ENCODE measurements around the gene GRK1.

Gene GRK1

DNA sequence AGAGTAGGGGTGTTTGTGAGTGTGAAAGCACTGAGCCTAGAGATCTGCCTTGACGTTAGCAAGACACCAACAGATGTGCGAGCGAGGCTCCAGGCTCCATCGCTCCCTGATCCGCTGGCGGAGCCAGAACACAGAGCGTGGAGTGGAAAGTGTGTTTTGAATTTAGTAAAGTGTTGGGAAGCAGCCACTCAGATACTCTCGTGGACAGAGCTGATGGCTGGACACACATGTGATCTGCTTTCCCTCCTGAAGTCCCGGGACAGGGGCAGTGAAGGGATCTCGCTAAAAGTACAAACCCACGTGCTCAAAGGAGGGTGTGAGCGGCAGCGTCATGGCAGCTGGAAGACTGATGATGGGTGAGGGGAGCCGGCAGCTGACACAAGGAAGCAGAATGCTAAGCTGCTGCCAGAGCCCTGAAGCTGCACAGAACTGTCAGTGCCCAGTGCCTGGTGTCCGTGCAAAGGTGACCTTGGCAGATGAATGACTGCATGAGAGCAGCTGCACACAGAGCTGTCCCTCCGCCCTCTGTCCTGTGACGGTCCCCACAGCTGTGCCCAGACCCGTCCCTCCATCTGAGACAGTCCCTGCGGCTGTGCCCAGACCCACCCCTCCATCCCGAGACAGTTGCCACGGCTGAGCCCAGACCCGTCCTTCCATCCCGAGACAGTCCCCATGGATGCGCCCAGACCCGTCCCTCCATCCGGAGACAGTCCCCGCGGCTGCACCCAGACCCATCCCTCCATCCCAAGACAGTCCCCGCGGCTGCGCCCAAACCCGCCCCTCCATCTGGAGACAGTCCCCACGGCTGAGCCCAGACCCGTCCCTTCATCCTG, 62.4 kb downstream of the GRK1 start:
- Histone ChIP-seq H3K27me3 (ENCODE audit: low read depth) (peaks cover 3% of the 10 kb centered on the region; the same call in 1 of the 2 replicates), H3K9me3 (no peaks in the 10 kb centered on the region; the same call in 1 of the 2 replicates), H3K36me3 (replicated peaks) (no peaks in the 10 kb centered on the region), H3K4me3 (no peak overlapping the region), H3K4me1 (no peaks in the 10 kb centered on the region)
- in situ Hi-C loops (cut with MboI; ENCODE audit: low sequenced_read_pairs) = no loop called here
- DNase-seq (ENCODE audit: low spot score in 2 of 2) = no peak

DNA sequence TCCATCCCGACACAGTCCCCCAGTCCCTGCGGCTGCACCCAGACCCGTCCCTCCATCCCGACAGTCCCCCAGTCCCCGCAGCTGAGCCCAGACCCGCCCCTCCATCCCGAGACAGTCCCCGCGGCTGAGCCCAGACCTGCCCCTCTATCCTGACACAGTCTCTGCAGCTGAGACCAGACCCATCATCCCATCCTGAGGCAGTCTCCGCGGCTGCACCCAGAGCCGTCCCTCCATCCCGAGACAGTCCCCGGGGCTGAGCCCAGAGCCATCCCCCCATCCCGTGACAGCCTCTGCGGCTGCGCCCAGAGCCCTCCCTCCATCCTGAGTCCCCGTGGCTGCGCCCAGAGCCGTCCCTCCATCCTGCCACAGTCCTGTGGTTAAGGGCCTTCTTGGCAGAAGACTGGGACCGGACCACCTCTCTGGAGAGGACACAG, 63.3 kb downstream of the GRK1 start:
- Histone ChIP-seq H3K27me3 (ENCODE audit: low read depth) (peaks cover 3% of the 10 kb centered on the region; the same call in 1 of the 2 replicates), H3K4me3 (no peak overlapping the region)
- in situ Hi-C loops (cut with MboI; ENCODE audit: low sequenced_read_pairs) = no loop called here

DNA sequence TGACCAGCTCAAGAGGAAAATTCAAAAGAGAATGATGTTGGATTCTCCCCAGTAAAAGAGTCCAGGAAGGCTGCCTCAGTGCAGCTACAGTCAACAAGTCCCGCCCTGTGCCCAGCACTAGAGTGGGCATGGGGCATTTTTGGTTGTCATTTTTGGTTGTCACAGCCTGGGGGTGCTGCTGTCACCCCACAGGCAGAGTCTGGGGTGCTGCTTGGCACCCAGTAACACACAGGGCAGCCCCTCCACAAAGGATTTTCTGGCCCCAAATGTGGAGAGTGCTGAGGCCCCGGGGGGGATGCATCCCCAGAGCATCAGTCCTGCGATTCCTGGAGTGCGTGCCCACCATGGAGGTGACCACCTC, 63.8 kb downstream of the GRK1 start:
- Histone ChIP-seq H3K9me3 (no peaks in the 10 kb centered on the region; the same call in 1 of the 2 replicates), H3K4me3 (no peak overlapping the region), H3K36me3 (replicated peaks) (no peaks in the 10 kb centered on the region), H3K4me1 (no peaks in the 10 kb centered on the region), H3K27me3 (ENCODE audit: low read depth) (peaks cover 3% of the 10 kb centered on the region; the same call in 1 of the 2 replicates)
- no peak for DNase-seq (ENCODE audit: low spot score in 2 of 2)
- in situ Hi-C loops (cut with MboI; ENCODE audit: low sequenced_read_pairs) = no loop called here

More for the DNA sequence above, 63.3 kb downstream of the GRK1 start:
- H3K36me3 ChIP-seq (replicated peaks) = no peaks in the 10 kb centered on the region
- no peak for DNase-seq (ENCODE audit: low spot score in 2 of 2)
- no peaks in the 10 kb centered on the region; the same call in 1 of the 2 replicates for H3K9me3 ChIP-seq
- H3K4me1 ChIP-seq = no peaks in the 10 kb centered on the region

DNA sequence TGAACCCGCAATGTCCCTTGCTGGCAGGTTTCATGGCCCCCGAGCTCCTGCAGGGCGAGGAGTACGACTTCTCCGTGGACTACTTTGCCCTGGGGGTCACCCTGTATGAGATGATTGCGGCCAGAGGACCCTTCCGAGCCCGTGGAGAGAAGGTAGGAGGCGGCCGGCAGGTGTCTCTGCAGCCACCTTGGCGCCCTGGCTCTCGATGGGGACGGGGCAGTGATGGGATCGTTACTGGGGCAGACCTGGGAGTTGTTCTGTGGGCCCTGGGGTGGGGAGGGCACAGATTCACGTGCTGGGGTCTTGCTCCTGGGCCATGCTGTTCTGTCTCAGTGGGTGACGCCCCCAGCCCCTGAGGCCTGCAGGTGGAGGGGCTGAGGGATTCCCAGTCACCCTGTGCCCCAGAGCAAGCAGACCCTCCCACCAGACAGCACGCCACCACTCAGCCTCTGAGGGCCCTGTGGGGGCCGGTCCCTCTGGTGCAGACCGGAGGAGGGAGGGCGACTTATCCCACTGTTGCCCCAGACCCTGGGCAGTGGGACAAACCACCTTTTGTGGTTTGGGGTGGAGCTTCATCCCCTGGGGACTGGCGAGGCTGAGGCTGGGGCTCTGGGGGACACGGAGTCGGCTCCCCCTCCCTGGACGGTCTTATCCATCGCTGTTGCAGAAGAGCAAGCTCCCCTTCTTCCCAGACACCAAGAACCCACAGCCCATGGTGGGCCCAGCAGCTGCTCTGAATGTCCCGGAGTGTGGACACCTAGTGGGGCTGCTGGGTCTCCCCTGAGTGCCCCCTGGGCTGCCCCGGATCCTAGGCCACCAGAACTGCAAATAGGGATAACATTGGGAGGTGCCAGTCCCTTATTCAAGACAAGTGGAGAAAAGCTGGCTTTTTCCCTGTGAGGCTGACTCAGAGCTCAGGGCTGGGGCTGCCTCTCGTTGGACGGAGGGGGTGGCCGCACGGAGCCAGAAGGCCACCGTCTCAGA, 64.5 kb downstream of the GRK1 start:
- no peak overlapping the region for H3K4me3 ChIP-seq
- in situ Hi-C loops (cut with MboI; ENCODE audit: low sequenced_read_pairs) = no loop called here

DNA sequence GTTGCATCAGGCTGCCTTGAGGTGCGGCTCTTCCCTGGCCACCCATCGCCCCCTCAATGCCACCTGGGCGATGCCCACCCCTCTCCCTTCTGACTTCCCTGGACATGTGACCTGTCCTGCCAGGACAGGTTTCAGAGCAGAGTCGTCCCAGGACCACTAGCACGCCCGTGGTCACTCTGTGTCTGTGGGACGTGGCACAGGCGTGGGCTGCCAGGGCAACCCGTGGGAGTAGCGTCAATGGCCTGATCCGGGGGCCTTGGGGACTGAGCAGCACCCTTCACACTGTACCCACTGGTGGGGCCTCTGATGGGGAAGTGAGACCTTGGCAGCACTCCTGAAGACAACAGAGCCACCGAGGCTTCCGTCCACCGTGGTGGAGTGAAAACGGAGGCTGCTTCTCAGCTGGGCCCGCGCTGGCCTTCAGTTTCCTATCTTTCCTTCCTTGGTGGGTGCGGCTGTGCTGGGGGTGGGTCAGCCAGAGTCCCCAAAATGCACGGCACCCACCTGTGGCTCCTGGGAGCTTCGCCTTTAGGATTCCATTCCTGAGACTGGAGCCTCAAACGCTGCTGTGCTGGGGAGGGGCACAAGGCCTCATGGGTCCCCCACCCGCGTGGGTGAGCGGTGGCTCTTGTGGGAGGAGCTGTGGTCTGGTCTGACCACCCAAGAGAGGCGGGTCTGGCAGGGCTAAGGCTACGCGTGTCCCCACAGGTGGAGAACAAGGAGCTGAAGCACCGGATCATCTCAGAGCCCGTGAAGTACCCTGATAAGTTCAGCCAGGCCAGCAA, 65.3 kb downstream of the GRK1 start:
- no peak for DNase-seq (ENCODE audit: low spot score in 2 of 2)
- no peaks in the 10 kb centered on the region for H3K36me3 ChIP-seq (replicated peaks)
- H3K27me3 ChIP-seq (ENCODE audit: low read depth) = peaks cover 3% of the 10 kb centered on the region; the same call in 1 of the 2 replicates
- no peaks in the 10 kb centered on the region for H3K9me3 ChIP-seq
- H3K4me1 ChIP-seq = no peaks in the 10 kb centered on the region
- H3K4me3 ChIP-seq = no peak overlapping the region
- in situ Hi-C loops (cut with MboI; ENCODE audit: low sequenced_read_pairs) = no loop called here

More for the DNA sequence above, 64.5 kb downstream of the GRK1 start:
- no peak for DNase-seq (ENCODE audit: low spot score in 2 of 2)
- H3K36me3 ChIP-seq (replicated peaks) = no peaks in the 10 kb centered on the region
- H3K27me3 ChIP-seq (ENCODE audit: low read depth) = peaks cover 3% of the 10 kb centered on the region; the same call in 1 of the 2 replicates
- no peaks in the 10 kb centered on the region for H3K4me1 ChIP-seq
- H3K9me3 ChIP-seq = no peaks in the 10 kb centered on the region; the same call in 1 of the 2 replicates

DNA sequence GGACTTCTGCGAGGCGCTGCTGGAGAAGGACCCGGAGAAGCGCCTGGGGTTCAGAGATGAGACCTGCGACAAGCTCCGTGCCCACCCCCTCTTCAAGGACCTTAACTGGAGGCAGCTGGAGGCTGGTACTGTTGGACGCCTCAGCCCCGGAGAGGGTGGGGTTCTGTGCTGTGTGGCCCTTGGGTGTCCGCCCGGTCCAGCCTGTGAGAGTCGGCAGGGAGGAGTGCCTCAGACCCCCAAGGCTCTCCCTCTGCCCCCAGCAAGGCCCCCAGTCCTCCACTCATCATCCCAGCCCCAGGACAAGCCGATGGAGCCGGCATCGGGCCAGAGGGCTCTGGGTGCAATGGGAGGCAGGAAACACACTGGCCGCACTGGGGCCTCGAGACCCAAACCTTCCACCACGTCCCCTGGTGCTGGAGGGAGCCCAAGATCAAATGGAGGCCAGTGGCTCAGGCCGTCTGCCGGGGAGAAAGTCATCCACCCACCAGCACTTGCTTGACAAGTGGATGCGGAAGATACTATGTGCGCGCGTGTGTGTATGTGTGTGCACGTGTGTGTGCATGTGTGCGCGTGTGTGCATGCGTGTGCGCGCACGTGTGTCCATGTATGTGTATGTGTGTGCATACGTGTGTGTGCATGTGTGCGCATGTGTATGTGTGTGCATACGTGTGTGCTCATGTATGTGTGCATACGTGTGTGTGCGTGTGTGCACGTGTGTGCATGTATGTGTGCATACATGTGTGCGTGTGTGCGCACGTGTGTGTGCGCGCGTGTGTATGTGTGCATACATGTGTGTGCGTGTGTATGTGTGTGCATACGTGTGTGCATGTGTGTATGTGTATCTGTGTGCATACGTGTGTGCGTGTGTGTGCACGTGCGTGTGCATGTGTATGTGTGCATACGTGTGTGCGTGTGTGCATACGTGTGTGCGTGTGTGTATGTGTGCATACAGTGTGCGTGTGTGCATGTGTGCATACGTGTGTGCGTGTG, 66.2 kb downstream of the GRK1 start:
- H3K4me1 ChIP-seq = no peaks in the 10 kb centered on the region
- in situ Hi-C loops (cut with MboI; ENCODE audit: low sequenced_read_pairs) = no loop called here
- no peaks in the 10 kb centered on the region for H3K9me3 ChIP-seq

DNA sequence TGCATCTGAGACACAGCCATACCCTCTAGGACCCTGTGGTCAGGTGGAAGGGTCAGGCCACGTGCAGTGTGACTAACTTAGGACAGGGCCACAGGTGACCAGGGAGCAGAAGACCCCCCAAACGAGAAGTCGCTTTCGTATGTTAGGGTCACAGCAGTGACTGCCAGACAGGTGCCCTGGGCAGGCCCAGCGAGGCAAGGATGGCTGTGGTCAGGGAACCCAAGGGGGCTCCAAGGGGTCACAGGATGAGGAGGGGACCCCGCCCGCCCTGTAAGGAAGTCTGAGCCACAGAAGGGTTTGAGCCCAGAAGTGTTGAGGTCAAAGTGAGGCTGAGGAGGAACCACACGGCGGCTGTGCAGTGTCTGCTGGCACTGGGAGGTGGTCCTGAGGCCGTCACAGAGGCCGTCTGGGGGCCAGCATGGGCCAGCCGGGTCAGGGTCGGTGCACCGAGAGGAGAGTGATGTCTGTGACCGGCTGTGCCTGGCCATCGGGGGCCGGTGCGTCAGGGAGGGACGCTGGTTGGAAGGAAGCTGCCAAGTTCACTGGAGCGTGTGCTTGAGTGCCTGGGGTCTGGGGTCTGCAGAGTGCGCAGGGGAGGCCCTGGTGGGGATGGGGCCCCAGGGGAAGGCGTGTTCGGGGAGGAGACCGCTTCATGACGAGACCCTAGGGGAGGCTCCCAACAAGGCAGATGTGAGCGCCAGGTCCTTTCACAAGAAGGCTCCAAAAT, 67.2 kb downstream of the GRK1 start:
- Histone ChIP-seq H3K27me3 (ENCODE audit: low read depth) (peaks cover 3% of the 10 kb centered on the region; the same call in 1 of the 2 replicates), H3K4me3 (no peak overlapping the region), H3K9me3 (no peaks in the 10 kb centered on the region), H3K36me3 (replicated peaks) (no peaks in the 10 kb centered on the region), H3K4me1 (no peaks in the 10 kb centered on the region)
- no peak for DNase-seq (ENCODE audit: low spot score in 2 of 2)
- in situ Hi-C loops (cut with MboI; ENCODE audit: low sequenced_read_pairs) = no loop called here

More for the DNA sequence above, 66.2 kb downstream of the GRK1 start:
- Histone ChIP-seq H3K36me3 (replicated peaks) (no peaks in the 10 kb centered on the region), H3K27me3 (ENCODE audit: low read depth) (peaks cover 3% of the 10 kb centered on the region; the same call in 1 of the 2 replicates), H3K4me3 (no peak overlapping the region)
- no peak for DNase-seq (ENCODE audit: low spot score in 2 of 2)

DNA sequence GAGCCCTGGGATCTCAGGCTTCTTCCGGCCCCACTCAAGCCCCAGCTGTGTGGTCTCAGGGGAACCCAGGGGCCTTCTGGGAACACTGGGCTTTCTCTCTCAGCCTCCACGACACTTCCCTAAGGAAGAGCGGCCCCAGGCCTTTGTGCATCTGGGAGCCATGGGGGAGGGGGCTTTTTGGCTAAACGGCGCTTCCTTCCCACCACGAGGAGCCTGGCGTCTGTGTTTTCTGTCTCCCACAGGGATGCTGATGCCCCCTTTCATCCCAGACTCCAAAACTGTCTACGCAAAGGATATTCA, 67.8 kb downstream of the GRK1 start:
- Histone ChIP-seq H3K4me3 (no peak overlapping the region), H3K9me3 (no peaks in the 10 kb centered on the region), H3K36me3 (replicated peaks) (no peaks in the 10 kb centered on the region), H3K4me1 (no peaks in the 10 kb centered on the region), H3K27me3 (ENCODE audit: low read depth) (no peaks in the 10 kb centered on the region)
- DNase-seq (ENCODE audit: low spot score in 2 of 2) = no peak
- in situ Hi-C loops (cut with MboI; ENCODE audit: low sequenced_read_pairs) = no loop called here

DNA sequence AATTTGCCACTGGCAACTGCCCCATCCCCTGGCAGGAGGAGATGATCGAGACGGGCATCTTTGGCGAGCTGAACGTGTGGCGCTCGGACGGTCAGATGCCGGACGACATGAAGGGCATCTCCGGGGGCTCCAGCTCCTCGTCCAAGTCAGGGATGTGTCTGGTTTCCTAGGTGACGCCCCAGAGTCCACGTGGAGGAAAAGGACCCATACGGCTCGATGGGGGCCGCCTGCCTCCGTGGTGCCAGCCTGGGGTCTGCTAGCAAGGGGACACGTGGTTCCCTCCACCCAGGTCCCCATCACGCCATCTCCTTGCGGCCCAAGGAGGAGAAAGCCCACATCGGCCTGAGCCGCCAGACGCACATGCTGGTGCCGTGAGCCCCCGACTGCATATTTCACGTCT, 68.2 kb downstream of the GRK1 start:
- no peaks in the 10 kb centered on the region for H3K4me1 ChIP-seq
- no peaks in the 10 kb centered on the region for H3K27me3 ChIP-seq (ENCODE audit: low read depth)
- no peaks in the 10 kb centered on the region for H3K9me3 ChIP-seq
- in situ Hi-C loops (cut with MboI; ENCODE audit: low sequenced_read_pairs) = no loop called here
- DNase-seq (ENCODE audit: low spot score in 2 of 2) = no peak
- H3K4me3 ChIP-seq = no peak overlapping the region
- no peaks in the 10 kb centered on the region for H3K36me3 ChIP-seq (replicated peaks)

DNA sequence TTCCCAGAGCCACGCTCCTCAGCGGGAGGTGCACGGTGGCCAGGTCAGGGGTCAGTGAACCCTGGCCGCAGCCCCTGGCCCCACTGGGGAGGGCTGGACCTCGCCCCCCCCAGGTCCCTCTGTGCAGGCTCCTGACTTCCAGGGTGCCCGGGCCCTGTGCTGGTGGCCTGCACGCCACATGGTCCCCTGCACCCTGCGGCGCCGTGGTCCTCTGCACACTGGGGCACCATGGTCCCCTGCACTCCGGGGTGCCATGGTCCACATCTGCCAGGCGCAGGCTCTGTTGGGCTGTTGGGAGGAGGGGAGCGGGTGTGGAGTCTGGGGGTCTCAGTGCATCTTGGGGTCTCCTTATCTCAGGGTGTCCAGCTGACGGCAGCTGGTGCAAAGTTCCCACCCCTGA, 68.7 kb downstream of the GRK1 start:
- Histone ChIP-seq H3K4me1 (no peaks in the 10 kb centered on the region), H3K9me3 (no peaks in the 10 kb centered on the region), H3K27me3 (ENCODE audit: low read depth) (no peaks in the 10 kb centered on the region), H3K36me3 (replicated peaks) (no peaks in the 10 kb centered on the region), H3K4me3 (no peak overlapping the region)
- in situ Hi-C loops (cut with MboI; ENCODE audit: low sequenced_read_pairs) = no loop called here
- DNase-seq (ENCODE audit: low spot score in 2 of 2) = no peak

DNA sequence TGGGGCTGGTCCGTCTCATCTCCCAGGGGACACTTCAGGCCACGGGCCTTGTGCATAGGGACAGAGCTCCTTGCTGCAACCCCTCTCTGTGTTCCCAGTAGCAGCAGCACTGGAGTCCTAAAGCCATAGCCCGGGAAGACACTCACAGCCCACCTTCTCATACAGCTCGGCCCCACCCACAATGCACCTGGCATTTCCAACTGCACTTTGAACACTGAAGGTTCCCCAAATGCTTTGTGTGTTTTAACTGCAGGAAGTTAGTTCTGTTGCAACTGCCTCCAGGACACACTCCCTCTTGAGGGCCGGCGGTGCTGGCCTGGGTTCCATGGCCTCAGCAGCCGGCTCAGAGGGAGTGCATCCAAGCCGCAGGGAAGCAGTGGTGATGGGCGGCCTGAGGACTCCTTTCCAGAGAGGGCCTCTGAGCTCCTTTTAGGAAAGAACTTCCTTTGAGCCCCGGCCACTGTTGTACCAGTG, 69.3 kb downstream of the GRK1 start:
- DNase-seq (ENCODE audit: low spot score in 2 of 2) = no peak
- no peak overlapping the region for H3K4me3 ChIP-seq
- in situ Hi-C loops (cut with MboI; ENCODE audit: low sequenced_read_pairs) = no loop called here
- H3K36me3 ChIP-seq (replicated peaks) = no peaks in the 10 kb centered on the region
- no peaks in the 10 kb centered on the region for H3K9me3 ChIP-seq
- H3K27me3 ChIP-seq (ENCODE audit: low read depth) = no peaks in the 10 kb centered on the region
- H3K4me1 ChIP-seq = no peaks in the 10 kb centered on the region

DNA sequence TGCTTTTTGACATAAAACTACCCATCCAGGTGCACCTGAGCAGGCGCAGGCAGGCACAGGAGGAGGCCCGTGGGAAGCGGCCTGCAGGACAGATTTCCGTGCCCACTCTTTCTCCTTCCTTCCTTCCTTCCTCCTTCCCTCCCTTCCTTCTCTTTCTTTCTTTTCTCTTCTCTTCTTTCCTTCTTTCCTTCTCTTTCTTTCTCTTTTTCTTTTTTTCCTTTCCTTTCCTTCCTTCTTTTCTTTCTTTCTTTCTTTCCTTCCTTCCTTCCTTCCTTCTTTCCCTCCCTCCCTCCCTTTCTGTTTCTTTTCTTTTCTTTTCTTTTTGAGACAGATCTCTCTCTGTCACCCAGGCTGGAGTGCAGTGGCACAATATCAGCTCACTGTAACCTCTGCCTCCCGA, 70.8 kb downstream of the GRK1 start:
- no peaks in the 10 kb centered on the region for H3K36me3 ChIP-seq (replicated peaks)
- no peak for DNase-seq (ENCODE audit: low spot score in 2 of 2)
- no peak overlapping the region for H3K4me3 ChIP-seq
- H3K4me1 ChIP-seq = peaks cover 6% of the 10 kb centered on the region; the same call in 1 of the 2 replicates
- in situ Hi-C loops (cut with MboI; ENCODE audit: low sequenced_read_pairs) = no loop called here
- no peaks in the 10 kb centered on the region for H3K27me3 ChIP-seq (ENCODE audit: low read depth)
- H3K9me3 ChIP-seq = no peaks in the 10 kb centered on the region
